Lower leg skin (tissue), 4 donors: Measurements from ENCODE around the gene MCHR1. TPM values are rescaled to one million over a fixed set of nuclear protein-coding genes. Genes with fewer than 3 reads are reported as not detected.

Experiments used
- DNase-seq, 2 donors: peaks; one replicate each; pipeline ENCODE4 v3.0.0-alpha.2; 2019; ENCODE audit warnings: low spot score in 2 of 2
- H3K4me3 ChIP-seq: fragments of 200-600 bp; sonication (generic); 2 replicates; pipeline ENCODE4 v1.5.1; 2017; ENCODE audit warnings: mild to moderate bottlenecking, low read depth; ENCODE audit not compliant: poor library complexity, severe bottlenecking
- POLR2A ChIP-seq, 2 donors: fragments of 450-650 bp; IDR thresholded peaks; one replicate each; pipeline ENCODE4 v1.6.1; 2016 to 2017; ENCODE audit warnings: antibody characterized with exemption in 2 of 2, mild to moderate bottlenecking in 1 of 2, moderate library complexity in 1 of 2
- WGBS, 2 donors: methylation state at CpG; one replicate each; pipeline ENCODE4 v1.1.5; 2018; 5-methylcytosine and 5-hydroxymethylcytosine counted together
- intact Hi-C: fragments of 100-400 bp; cut with DNase I; formaldehyde crosslinking; loops from one replicate; pipeline ENCODE4 v1.15.0; 2023; ENCODE audit warnings: low total_unique reads
- total RNA-seq, 4 donors: library from RNA; depleted of rRNA; stranded (reverse); fragments of >200 nt; gene quantifications; one replicate each; pipeline ENCODE4 v1.1.0, GENCODE V29; 2016
- TF ChIP-seq, protein P1 (sequence below), 3 donors: fragments of 450-650 bp; IDR thresholded peaks; one replicate each; pipeline ENCODE4 v1.5.1; 2016; ENCODE audit warnings: antibody characterized with exemption in 3 of 3, mild to moderate bottlenecking in 3 of 3, moderate library complexity in 2 of 3

The MCHR1 gene
- total RNA-seq, 4 donors from 2014 or later = 0.19 to 0.58 (median 0.41) TPM

DNA sequence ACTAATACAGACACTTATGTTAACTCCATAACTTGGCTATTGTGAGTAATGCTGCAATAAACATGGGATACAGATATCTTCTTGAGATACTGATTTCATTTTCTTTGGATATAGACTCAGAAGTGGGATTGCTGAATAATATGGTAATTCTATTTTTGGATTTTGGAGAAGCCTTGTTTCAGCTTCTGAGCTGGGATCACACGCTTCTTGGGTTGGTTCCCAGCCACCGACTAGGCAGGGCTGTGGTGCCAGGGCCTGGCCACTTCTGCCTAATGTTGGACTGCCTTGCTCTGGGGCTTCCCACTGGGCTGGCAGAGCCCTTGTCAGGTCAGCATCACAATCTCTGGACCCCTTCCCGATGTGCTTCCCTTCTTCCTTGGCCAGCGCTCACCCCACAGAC is 14.0 kb upstream of the MCHR1 start:
- WGBS, 2 donors = 35 to 39% methylated on average over 4 of the region's 4 CpGs
- H3K4me3 ChIP-seq = no peak overlapping the region
- intact Hi-C loops = no loop called here
- no peak for DNase-seq
- TF ChIP-seq, protein P1, sequence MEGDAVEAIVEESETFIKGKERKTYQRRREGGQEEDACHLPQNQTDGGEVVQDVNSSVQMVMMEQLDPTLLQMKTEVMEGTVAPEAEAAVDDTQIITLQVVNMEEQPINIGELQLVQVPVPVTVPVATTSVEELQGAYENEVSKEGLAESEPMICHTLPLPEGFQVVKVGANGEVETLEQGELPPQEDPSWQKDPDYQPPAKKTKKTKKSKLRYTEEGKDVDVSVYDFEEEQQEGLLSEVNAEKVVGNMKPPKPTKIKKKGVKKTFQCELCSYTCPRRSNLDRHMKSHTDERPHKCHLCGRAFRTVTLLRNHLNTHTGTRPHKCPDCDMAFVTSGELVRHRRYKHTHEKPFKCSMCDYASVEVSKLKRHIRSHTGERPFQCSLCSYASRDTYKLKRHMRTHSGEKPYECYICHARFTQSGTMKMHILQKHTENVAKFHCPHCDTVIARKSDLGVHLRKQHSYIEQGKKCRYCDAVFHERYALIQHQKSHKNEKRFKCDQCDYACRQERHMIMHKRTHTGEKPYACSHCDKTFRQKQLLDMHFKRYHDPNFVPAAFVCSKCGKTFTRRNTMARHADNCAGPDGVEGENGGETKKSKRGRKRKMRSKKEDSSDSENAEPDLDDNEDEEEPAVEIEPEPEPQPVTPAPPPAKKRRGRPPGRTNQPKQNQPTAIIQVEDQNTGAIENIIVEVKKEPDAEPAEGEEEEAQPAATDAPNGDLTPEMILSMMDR (IDR thresholded peaks at IDR 0.05) = no peak
- TF ChIP-seq POLR2A (IDR thresholded peaks at IDR 0.05) = no peak

DNA sequence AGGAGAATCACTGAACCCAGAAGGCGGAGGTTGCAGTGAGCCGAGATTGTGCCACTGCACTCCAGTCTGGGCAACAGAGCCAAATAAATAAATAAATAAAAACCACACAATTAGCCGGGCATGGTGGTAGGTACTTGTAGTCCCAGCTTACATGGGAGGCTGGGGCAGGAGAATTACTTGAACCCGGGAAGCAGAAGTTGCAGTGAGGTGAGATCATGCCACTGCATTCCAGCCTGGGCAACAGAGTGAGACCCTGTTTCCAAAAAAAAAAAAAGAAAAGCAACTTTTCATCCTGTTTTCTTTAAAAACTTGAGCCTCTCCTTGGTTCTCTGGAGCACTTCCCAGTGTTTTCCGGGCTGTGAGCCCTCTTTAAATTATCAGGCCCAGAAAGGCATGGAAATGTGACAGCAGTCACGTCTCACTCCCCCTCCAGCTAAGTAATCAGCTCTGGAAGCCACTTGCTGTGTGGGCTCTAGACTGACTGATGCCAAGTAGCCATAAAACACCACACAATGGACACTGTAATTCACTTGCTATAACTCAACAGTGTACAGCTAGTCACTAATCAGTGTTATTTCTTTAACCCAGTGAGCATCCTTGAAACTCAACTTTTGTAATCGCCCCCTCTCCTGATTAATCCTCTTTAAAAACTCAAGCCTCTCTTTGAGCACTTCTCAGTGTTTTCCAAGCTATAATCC is 13.0 kb upstream of the MCHR1 start:
- no peak overlapping the region for H3K4me3 ChIP-seq
- WGBS, 2 donors = 41 to 48% methylated on average over 7 of the region's 7 CpGs
- DNase-seq = no peak
- intact Hi-C loops = no loop called here
- no peak for TF ChIP-seq POLR2A (IDR thresholded peaks at IDR 0.05)
- TF ChIP-seq, protein P1 (IDR thresholded peaks at IDR 0.05) = no peak

GRCh38 chr22:40668611-40669411 is 10.5 kb upstream of the MCHR1 start:
- WGBS, 2 donors = 68 to 69% methylated on average over 11 of the region's 11 CpGs
- TF ChIP-seq, protein P1 (IDR thresholded peaks at IDR 0.05) = no peak
- no peak for TF ChIP-seq POLR2A (IDR thresholded peaks at IDR 0.05)
- DNase-seq = no peak
- no peak overlapping the region for H3K4me3 ChIP-seq
- intact Hi-C loops = no loop called here

DNA sequence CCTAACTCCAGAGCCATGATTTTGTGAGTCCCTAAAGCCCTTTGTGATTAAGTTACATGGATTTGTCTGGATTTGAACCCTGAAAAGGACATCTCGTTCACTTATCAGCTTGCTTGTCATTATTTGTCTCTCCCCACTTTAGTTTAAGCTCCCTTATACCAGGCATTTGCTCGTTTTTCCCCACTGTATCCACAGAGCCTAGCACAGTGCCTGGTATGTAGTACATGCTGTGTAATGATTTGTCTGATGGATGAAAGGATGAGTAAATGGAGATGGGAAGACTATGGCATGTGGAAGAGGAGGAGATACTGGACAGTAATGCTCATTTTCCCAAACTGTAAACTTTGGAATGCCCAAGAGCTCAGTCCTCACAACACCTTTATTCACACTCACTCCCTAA is 9.2 kb upstream of the MCHR1 start:
- TF ChIP-seq POLR2A (IDR thresholded peaks at IDR 0.05) = no peak
- TF ChIP-seq, protein P1 (IDR thresholded peaks at IDR 0.05) = no peak
- DNase-seq = no peak
- 88 to 91% methylated on average over 2 of the region's 2 CpGs for WGBS, 2 donors
- intact Hi-C loops = no loop called here
- no peak overlapping the region for H3K4me3 ChIP-seq

DNA sequence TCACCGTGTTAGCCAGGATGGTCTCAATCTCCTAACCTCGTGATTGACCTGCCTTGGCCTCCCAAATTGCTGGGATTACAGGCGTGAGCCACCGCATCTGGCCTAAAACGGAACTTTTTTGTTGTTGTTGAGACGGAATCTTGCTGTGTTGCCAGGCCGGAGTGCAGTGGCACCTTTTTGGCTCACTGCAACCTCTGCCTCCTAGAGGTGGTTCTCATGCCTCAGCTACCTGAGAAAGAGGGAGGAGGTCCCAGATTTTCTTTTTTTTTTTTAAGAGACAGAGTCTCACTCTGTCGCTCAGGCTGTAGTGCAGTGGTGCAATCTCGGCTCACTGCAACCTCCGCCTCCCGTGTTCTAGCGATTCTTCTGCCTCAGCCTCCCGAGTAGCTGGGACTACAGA is 7.9 kb upstream of the MCHR1 start:
- TF ChIP-seq, protein P1 (IDR thresholded peaks at IDR 0.05) = no peak
- TF ChIP-seq POLR2A (IDR thresholded peaks at IDR 0.05) = no peak
- 94 to 98% methylated on average over 13 of the region's 13 CpGs for WGBS, 2 donors
- intact Hi-C loops = no loop called here

More for the DNA sequence above, 7.9 kb upstream of the MCHR1 start:
- no peak for DNase-seq
- no peak overlapping the region for H3K4me3 ChIP-seq
